Spleen (tissue), 7 donors: ENCODE measurements around the gene ZXDB.

Experiments used
- POLR2A ChIP-seq, 3 donors: fragments of 450-650 bp; IDR thresholded peaks; one replicate each; pipeline ENCODE4 v1.5.1; 2017; ENCODE audit warnings: antibody characterized with exemption in 3 of 3, mild to moderate bottlenecking in 1 of 3
- POLR2AphosphoS5 ChIP-seq, 3 donors: sonication (generic); formaldehyde crosslinking; IDR thresholded peaks; one replicate each; pipeline ENCODE4 v1.5.1; 2017; ENCODE audit warnings: antibody characterized with exemption in 3 of 3
- TF ChIP-seq, protein P1 (sequence below), 11 experiments: fragments of 200-600 bp in 7 of 11; fragments of 450-650 bp in 4 of 11; sonication (generic) in 4 of 11; IDR thresholded peaks in 8 of 11; conservative IDR thresholded peaks in 3 of 11; 1 replicate in 7 of 11; 2 replicates in 4 of 11; pipeline versions ENCODE4 v1.4.0 to v1.8.0; 2016 to 2021; ENCODE audit warnings: antibody characterized with exemption in 11 of 11, inconsistent platforms in 4 of 11, mild to moderate bottlenecking in 1 of 11
- donor health status: DM: no; HTN: no; CAD: no; lungs with moderate emphysema.
- donor health status: DM: no; HTN: no; CAD: no.
- donor health status: DM: no; HTN: no; CAD: no.

DNA sequence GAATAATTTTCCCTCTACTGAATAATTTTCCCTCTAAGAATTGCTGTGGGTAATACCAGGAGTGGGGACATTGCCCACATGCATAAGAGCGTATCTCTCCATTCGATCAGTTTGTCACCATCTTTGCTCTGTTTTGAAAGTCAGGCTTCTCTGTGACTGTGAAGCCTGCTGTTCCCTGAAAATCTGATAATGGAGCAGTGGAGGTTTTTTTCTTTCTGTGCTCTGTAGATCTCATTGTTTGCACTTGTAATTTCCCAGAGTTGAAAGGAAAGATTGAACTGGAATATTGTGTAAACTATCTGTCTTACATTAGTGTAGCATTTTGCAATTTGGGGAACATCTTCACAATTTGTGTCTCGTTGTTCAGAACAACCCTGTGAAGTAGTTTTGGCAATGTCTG, 4.3 kb downstream of the ZXDB start:
- TF ChIP-seq, protein P1, sequence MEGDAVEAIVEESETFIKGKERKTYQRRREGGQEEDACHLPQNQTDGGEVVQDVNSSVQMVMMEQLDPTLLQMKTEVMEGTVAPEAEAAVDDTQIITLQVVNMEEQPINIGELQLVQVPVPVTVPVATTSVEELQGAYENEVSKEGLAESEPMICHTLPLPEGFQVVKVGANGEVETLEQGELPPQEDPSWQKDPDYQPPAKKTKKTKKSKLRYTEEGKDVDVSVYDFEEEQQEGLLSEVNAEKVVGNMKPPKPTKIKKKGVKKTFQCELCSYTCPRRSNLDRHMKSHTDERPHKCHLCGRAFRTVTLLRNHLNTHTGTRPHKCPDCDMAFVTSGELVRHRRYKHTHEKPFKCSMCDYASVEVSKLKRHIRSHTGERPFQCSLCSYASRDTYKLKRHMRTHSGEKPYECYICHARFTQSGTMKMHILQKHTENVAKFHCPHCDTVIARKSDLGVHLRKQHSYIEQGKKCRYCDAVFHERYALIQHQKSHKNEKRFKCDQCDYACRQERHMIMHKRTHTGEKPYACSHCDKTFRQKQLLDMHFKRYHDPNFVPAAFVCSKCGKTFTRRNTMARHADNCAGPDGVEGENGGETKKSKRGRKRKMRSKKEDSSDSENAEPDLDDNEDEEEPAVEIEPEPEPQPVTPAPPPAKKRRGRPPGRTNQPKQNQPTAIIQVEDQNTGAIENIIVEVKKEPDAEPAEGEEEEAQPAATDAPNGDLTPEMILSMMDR (IDR thresholded peaks at IDR 0.05 in 8 of 11, conservative IDR thresholded peaks at IDR 0.05 in 3 of 11): no peak
- no peak for TF ChIP-seq POLR2A (IDR thresholded peaks at IDR 0.05)
- TF ChIP-seq POLR2AphosphoS5 (IDR thresholded peaks at IDR 0.05): no peak
